Measurements from ENCODE around the gene FOXK1. TPM values are rescaled to one million over a fixed set of nuclear protein-coding genes. Genes with fewer than 3 reads are reported as not detected.

FOXK1 gene
- polyA plus RNA-seq, 3 donors = 0.33 to 16.8 (median 0.76) TPM

DNA sequence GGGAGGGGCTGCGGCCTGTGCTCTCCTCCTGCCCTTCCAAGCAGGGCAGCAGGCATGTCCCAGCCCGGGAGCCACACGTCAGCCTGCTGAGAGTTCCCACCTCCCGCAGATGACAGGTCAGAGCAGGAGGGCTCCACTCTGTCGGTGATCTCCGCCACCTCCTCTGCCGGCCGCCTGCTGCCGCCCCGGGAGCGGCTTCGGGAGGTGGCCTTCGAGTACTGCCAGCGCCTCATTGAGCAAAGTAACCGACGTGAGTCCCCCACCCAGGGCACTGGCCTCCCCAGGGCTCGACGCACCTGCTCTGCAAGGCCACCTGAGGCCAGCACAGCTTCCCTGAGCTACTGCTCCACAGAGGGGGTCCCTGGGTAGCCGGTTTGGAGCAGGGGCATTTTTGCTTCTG is 102.7 kb downstream of the FOXK1 start:
- H3K4me1 ChIP-seq (ENCODE audit: control insufficient read depth in 1 of 2, insufficient read depth in 2 of 2, low read length in 2 of 2) = no peaks in the 10 kb centered on the region
- peaks cover 54 to 92% of the 10 kb centered on the region in 2 donors for H3K36me3 Mint-ChIP-seq
- H3K4me3 Mint-ChIP-seq = no peak overlapping the region
- DNase-seq = no peak
- H3K36me3 ChIP-seq (replicated peaks in 1 of 2; ENCODE audit: control insufficient read depth in 1 of 2, insufficient read depth in 2 of 2, low read length in 2 of 2) = peaks cover 91 to 100% of the 10 kb centered on the region in 2 donors
- intact Hi-C loops (cut with micrococcal nuclease) = no loop called here
- H3K4me3 ChIP-seq (replicated peaks in 1 of 3; ENCODE audit: low read depth in 2 of 3, low read length in 3 of 3) = no peak overlapping the region
- TF ChIP-seq, protein P1, sequence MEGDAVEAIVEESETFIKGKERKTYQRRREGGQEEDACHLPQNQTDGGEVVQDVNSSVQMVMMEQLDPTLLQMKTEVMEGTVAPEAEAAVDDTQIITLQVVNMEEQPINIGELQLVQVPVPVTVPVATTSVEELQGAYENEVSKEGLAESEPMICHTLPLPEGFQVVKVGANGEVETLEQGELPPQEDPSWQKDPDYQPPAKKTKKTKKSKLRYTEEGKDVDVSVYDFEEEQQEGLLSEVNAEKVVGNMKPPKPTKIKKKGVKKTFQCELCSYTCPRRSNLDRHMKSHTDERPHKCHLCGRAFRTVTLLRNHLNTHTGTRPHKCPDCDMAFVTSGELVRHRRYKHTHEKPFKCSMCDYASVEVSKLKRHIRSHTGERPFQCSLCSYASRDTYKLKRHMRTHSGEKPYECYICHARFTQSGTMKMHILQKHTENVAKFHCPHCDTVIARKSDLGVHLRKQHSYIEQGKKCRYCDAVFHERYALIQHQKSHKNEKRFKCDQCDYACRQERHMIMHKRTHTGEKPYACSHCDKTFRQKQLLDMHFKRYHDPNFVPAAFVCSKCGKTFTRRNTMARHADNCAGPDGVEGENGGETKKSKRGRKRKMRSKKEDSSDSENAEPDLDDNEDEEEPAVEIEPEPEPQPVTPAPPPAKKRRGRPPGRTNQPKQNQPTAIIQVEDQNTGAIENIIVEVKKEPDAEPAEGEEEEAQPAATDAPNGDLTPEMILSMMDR (IDR thresholded peaks at IDR 0.05) = no peak
- H3K27me3 ChIP-seq (ENCODE audit: control insufficient read depth in 2 of 2, insufficient read depth in 2 of 2, low read length in 2 of 2) = no peaks in the 10 kb centered on the region
- H3K9me3 ChIP-seq (replicated peaks in 1 of 2; ENCODE audit: control insufficient read depth in 1 of 2, insufficient read depth in 1 of 2, low read length in 2 of 2) = no peaks in the 10 kb centered on the region
- 97% methylated on average over 19 of the region's 19 CpGs for WGBS (ENCODE audit: insufficient coverage)
- H3K9ac ChIP-seq (ENCODE audit: insufficient read depth, low read length, poor library complexity, severe bottlenecking) = no peak overlapping the region
- peaks cover 0 to 2% (median 0%) of the 10 kb centered on the region in 3 donors for H3K27me3 Mint-ChIP-seq (ENCODE audit: low read depth in 3 of 3)
- H3K79me2 ChIP-seq (ENCODE audit: insufficient read depth, low read length) = peaks cover 32% of the 10 kb centered on the region
- H2AFZ ChIP-seq (ENCODE audit: insufficient read depth, low read depth, low read length, poor library complexity, severe bottlenecking) = no peak overlapping the region
- no peaks in the 10 kb centered on the region for H3K4me1 Mint-ChIP-seq
- no peaks in the 10 kb centered on the region for H3K9me3 Mint-ChIP-seq
- H4K20me1 ChIP-seq (ENCODE audit: insufficient read depth, low read length) = peaks cover 82% of the 10 kb centered on the region
- no peak overlapping the region for H3K27ac ChIP-seq (ENCODE audit: low read depth in 1 of 2, low read length in 2 of 2)
- H3K27ac Mint-ChIP-seq = no peak overlapping the region
- no peak overlapping the region for H3K4me2 ChIP-seq (replicated peaks; ENCODE audit: extremely low read depth, low read length, poor library complexity, severe bottlenecking)

DNA sequence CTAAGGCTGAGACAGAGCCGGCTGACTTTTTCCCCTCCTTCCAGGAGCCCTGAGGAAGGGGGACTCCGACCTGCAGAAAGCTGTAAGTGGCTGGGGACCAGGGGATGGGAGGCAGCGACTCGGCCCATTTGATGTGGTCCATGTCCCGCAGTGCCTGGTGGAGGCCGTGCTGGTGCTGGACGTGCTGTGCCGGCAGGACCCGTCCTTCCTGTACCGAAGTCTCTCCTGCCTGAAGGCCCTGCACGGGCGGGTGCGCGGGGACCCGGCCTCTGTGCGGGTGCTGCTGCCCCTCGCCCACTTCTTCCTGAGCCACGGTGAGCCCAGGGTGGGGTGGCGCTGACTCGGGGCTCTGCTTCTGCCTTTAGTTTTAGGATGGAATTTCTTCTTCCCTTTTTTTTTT is 103.3 kb downstream of the FOXK1 start:
- no peak overlapping the region for H3K27ac ChIP-seq (ENCODE audit: low read depth in 1 of 2, low read length in 2 of 2)
- H3K27me3 ChIP-seq (ENCODE audit: control insufficient read depth in 2 of 2, insufficient read depth in 2 of 2, low read length in 2 of 2) = no peaks in the 10 kb centered on the region
- H3K9me3 ChIP-seq (replicated peaks in 1 of 2; ENCODE audit: control insufficient read depth in 1 of 2, insufficient read depth in 1 of 2, low read length in 2 of 2) = no peaks in the 10 kb centered on the region
- DNase-seq = no peak
- no peaks in the 10 kb centered on the region for H3K4me1 ChIP-seq (ENCODE audit: control insufficient read depth in 1 of 2, insufficient read depth in 2 of 2, low read length in 2 of 2)
- Mint-ChIP-seq H3K9me3 (no peaks in the 10 kb centered on the region), H3K27ac (peak overlapping the region in 2 of 7 donors; percentile 30 to 35), H3K4me1 (no peaks in the 10 kb centered on the region), H3K4me3 (no peak overlapping the region), H3K27me3 (ENCODE audit: low read depth in 3 of 3) (peaks cover 0 to 3% (median 0%) of the 10 kb centered on the region in 3 donors), H3K36me3 (peaks cover 58 to 91% of the 10 kb centered on the region in 2 donors)
- TF ChIP-seq, protein P1 (IDR thresholded peaks at IDR 0.05) = no peak
- H3K4me3 ChIP-seq (replicated peaks in 1 of 3; ENCODE audit: low read depth in 2 of 3, low read length in 3 of 3) = no peak overlapping the region
- H3K36me3 ChIP-seq (replicated peaks in 1 of 2; ENCODE audit: control insufficient read depth in 1 of 2, insufficient read depth in 2 of 2, low read length in 2 of 2) = peaks cover 97 to 100% of the 10 kb centered on the region in 2 donors
- intact Hi-C loops (cut with micrococcal nuclease) = no loop called here
- no peak overlapping the region for H3K4me2 ChIP-seq (replicated peaks; ENCODE audit: extremely low read depth, low read length, poor library complexity, severe bottlenecking)
- 93% methylated on average over 15 of the region's 20 CpGs for WGBS (ENCODE audit: insufficient coverage)
- H2AFZ ChIP-seq (ENCODE audit: insufficient read depth, low read depth, low read length, poor library complexity, severe bottlenecking) = no peak overlapping the region
- no peak overlapping the region for H3K9ac ChIP-seq (ENCODE audit: insufficient read depth, low read length, poor library complexity, severe bottlenecking)
- H4K20me1 ChIP-seq (ENCODE audit: insufficient read depth, low read length) = peaks cover 77% of the 10 kb centered on the region
- H3K79me2 ChIP-seq (ENCODE audit: insufficient read depth, low read length) = peaks cover 27% of the 10 kb centered on the region
